Activated naive CD8-positive, alpha-beta T cell treated with anti-CD3 and anti-CD28 coated beads, Interleukin-2, amount 50 U/mL, for 16 hours (primary cell): ENCODE results near the gene RNF20.
"Not testable (repeated sequence)": the region's sequence is repeated elsewhere in the genome, so short reads cannot be mapped to it uniquely, and the experiment has no call there.

Experiments
- DNase-seq: peaks from one replicate; pipeline ENCODE4 v3.0.0-alpha.2; 2020; ENCODE audit warnings: low read depth, low spot score

Gene RNF20

DNA sequence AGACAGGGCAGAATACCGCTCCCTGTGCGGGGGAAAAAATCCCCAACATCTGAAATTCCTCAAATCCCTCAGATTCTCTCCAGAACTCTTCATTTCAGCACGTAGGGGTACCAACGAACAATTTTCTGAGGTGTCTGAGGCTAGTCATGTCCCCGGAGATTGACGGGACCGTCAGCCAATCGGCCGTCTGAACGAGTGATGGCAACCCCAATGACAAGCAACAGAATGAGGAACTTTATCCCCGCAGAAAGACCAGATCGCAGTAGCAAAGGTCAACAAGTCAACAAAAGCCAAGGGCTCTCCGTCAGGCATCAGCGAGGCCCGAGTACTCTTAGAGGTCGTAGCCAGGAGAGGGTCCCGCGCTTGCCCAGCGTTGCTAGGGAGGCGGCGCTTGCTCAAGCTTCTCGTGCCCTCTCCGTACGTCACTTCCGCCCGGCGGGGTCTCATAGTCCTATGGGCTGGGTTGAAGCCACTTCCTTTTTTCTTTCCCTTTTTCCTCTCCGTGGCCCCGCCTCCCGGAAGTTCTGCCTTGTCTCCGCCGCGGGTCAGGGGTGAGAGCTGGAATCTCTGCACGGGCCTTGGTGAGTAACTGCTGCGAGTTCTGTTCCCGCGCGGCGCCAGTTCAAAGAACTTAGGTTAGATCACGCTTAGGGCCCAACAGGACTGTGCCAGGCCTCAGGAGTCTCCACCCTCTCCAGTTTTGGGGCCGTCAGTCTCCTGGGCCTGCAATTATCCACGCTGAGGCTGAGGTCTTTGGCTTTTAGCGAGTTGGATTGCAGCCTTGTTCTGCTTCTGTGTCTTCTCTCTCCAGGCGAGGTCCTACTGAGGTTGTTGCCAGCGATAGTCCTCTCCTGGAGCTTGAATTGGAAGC is at the start of gene RNF20:
Gene RNF20 (plus strand): TSS at position 520 of the 871 bp plus-strand sequence. CDS start 1,571 bp downstream, outside the sequence.
- peak; percentile 99 for DNase-seq

DNA sequence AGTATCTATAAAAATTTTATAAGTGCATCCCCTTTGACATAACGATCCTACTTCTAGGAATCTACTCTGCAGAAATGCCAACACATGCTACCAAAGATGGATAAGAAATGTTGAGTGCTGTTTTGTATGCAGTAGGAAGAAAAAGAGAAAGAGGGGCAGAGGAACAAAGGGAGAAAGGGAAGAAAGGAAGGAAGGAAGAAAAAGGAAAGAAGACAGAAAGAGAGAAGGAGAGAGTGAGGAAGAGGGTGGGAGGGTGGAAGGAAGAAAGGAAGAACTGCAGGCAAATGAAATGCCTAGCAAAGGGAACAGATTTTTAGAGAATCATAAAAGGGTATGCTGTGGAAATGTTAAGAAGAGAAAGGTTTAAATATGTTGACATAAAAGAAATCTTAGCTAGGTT is 49.6 kb upstream of the RNF20 start:
- DNase-seq, result no peak

DNA sequence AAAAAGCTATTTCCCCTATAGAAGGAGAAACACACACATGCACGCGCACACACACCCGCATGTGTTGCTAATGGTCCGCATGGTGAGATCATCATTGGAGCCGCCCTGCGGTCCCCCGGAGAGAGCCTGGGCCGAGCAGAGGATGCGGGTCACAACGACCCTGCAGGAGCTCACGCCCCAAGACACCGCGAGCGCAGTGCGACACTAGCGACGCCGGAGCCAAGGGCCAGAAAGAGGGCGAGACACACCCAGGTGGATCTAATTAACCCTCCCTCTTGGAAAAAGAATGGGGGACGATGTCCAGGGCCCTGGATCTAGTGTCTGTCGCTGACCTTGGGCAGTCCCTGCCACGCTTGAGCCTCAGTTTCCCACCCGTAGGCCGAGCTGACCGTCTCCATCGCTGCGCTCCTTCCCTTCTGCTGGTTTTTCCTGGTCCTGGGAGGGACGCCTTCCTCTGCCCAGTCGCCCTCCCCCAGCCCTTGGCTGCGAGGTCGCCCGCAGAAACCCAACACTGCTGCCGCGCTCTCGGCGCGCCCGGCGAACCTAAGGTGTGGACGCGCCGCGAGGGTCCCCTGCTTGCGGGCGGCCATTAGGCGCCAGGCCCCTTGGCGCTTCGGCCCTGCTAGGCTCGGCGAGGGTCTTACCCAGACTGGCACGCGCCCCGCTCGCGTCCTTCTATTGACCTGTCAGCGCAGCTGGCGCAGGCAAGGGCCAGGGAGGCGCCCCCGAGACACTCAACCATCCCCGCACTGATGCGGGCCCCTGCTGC is 47.5 kb upstream of the RNF20 start:
- DNase-seq, result no peak

- no peak for DNase-seq
Observed at GRCh38 chr9:101486693-101487442, 46.8 kb upstream of the RNF20 start.

GRCh38 chr9:101487443-101487840 is 46.2 kb upstream of the RNF20 start:
- DNase-seq, result no peak

- DNase-seq, result no peak
Observed at GRCh38 chr9:101495810-101496209, 37.8 kb upstream of the RNF20 start.

GRCh38 chr9:101498323-101498722 is 35.3 kb upstream of the RNF20 start:
- no peak for DNase-seq

GRCh38 chr9:101504188-101504587 is 29.5 kb upstream of the RNF20 start:
- DNase-seq, result no peak

DNA sequence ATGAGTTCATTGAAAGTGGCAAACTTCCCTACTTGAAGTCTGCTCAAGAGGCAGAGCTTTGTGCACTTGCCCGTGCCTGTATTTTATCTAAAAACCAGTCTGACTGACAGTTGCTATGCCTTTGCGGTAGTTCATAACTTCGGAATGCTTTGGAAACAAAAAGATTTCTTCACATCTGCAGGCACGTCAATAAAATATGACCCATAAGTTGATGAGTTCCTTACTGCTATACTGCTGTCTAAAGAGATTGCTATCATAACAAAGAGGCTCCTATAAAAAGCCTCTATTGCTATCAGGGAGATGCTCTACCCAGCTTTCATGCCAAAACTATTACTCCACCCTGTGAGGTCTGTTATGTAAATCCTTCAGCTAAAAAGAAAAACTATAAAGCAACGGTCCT is 25.4 kb upstream of the RNF20 start:
- DNase-seq, result no peak

- DNase-seq, result no peak
Observed at GRCh38 chr9:101509572-101509971, 24.1 kb upstream of the RNF20 start.

DNA sequence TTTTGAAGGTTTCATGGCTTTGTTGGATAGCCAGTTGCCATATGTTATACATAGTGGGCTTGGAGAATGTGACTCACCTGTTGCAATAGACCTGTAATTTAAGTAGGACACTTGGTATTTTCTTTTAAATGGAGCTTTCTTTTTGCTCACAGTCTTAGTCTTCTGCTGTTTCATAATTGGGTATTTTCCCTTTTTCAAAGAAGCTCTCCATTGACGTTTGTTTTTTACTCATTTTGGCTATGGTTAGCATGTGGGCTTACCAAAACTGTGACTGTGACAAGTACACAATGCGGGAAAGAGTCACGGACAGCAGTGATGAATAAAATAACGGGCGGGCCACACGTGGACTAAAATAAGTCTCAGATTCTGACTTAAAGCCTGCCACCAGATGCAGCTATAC is 23.2 kb upstream of the RNF20 start:
- no peak for DNase-seq

GRCh38 chr9:101511009-101511408 is 22.6 kb upstream of the RNF20 start:
- DNase-seq, result no peak

DNA sequence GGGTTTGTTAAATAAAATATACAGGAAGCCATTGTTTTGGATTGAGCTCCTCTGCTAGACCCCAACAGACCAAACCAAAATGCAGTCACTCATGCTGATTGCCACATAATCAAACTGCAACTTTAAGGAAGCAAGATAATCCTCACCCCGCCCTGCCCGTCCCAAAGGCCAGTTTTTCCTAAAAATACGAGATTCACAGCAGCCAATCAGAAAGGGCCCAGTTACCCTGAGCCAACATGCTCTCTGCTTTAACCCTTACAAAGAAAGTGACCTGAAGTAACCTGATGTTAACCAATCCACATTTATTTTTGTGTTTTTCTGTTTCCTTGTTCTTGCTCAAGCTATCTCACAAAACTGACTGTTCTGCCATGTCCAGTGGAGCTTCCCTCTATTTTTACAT is 21.5 kb upstream of the RNF20 start:
- no peak for DNase-seq

DNA sequence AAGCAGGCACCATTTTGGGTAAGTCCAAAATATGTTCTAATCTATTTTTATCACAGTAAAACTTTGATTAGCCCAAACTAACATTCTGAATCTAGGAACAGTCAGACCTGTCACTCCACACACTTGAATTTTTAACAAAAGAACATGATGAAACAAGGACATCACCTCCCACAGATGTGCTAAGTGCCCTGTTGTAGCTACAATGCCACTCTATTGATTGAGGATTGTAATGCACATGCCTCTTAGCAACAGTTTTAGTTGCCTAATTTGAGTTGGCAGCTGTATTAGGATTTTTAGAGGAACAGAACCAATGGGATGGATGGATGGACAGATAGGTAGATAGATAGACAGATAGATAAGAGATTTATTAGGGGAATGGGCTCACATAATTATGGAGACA is 20.3 kb upstream of the RNF20 start:
- no peak for DNase-seq

DNA sequence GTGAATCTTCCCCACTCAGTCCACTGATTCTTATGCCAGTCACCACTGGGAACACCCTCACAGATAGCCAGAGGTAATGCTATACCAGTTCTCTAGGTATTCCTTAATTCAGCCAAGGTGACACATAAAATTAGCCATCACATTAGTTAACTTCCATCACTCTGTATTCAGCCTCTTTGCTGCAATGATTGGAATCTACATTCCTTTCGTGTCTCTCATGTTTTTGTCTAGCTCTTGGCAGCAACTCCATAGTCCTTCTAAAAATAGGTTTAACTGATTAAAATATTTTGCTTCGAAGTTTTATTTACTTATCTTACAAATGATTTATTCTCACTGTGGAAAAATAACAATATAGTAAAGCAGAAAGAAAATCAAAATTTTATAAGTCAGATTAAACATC is 19.6 kb upstream of the RNF20 start:
- DNase-seq, result no peak

DNA sequence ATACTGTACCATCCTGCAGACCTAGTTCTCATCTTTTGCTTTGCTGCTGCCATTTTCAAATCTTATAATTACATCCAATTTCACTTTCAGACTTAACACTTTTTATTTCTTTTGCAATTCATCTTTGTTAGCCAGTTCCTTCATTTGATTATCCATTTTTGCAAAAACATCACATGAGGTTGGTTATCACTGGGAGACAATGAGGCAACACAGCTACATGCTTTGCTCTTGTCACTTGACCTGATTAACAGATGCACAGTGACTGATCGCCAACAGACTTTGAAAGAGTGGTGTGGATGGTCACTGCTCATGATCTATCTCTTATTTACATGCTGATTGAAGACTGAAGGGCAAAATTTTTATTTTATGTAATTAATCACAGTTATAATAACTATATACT is 17.0 kb upstream of the RNF20 start:
- DNase-seq, result no peak

DNA sequence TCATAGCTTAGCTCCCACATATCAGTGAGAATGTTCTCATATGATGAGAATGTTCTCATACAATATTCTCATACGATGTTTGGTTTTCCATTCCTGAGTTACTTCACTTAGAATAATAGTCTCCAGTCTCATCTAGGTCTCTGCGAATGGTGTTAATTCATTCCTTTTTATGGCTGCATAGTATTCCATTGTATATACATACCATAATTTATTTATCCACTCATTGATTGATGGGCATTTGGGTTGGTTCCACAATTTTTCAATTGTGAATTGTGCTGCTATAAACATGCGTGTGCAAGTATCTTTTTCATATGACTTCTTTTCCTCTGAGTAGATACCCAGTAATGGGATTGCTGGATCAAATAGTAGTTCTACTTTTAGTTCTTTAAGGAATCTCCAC is 15.2 kb upstream of the RNF20 start:
- DNase-seq, result not testable (repeated sequence)

DNA sequence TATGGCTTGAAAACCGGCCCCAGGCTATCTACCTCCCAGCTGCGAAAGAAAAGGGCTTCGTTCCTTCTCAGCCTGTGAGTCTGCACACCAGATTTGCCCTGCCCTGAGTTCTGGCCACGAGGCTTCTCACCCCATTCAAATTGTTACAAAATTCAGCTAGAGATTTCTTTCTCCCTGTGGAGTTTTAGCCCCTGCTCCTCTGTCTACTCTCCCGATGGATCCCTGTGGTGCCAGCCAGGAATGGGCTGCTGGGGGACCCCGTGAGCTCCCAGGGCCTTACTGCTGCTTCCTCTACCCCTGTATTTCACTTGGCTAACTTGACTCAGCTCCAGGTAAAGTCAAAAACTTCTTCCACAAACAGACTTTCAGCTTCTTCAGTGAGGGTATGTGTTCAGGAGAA is 9.3 kb upstream of the RNF20 start:
- no peak for DNase-seq

DNA sequence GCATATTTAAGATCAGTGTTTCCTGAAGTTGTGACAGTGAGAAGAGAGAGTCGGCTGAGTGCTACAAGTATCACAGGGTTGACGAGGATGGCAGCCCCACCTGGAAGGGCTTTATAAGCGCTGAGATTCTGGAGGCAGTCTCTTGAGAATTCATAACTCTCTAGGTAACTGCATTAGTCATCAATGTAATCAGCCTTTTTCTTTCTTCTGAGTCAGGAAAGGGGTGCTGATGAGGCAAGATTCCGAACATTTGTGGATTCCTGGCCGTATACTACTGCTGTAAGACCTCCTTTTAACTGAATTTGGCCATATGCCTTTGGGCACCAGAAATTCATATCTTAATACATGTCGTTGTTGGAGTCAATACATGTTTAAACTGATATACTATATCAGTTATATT is 6.6 kb upstream of the RNF20 start:
- DNase-seq, result no peak

DNA sequence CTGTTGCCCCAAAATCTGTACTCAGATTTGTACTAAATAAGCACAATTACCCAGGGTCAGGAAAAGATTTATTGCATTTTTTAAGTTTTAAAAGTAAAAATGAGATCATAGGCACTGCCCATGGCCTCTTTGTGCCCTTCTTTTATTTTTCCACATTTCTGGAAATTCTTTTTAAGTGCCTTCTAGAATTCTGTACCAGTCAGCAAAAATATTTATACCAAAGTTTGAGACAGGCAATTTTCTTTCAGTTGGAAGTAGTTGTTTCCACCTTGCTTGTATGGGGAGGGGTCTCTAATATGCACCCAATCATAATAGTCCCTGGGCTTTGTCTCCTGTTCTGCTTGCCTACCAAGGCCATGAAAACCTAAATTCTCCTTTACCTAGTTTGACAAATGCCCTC is 5.6 kb upstream of the RNF20 start:
- no peak for DNase-seq

DNA sequence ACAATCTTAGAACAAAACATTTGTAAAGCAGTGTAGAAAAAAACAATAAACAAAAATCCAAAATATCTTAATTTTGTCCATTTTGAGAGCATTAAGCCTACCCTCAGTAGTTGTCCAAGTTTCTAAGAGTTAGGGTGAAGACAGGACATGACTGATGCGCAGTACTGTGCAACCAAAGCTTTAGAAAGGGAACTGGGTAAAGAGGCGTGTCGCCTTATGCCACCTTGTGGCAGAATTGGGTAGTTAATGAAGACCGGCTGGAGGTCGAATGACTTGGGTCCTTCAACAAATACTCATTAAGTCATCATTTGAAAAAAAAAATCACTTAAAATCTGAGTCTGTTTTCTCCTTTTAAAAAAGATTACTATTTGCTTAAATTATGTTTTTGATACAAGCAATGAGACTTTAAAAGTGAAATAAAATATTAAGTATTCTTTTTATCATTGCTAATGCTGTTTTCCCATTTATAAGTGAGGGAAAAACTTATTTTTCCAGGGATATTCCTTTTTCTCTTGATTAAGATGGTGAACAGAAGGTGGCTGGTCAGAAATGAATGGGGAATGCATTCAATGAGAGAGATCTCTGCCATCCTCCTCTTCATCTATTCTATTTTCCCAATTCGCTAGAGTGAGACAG is 3.5 kb upstream of the RNF20 start:
- peak; percentile 31 for DNase-seq

GRCh38 chr9:101536351-101536750 is 2.7 kb downstream of the RNF20 start:
- no peak for DNase-seq
